RWPE2 (cell line): ENCODE measurements around the gene SNCG.

ENCODE experiments used
- ATAC-seq: fragments of 200-7000 bp; cut with Tn5 transposase; 3 replicates; pipeline ENCODE4 v1.9.1; 2021; ENCODE audit warnings: low read depth
- DNase-seq: peaks from one replicate; pipeline ENCODE4 v3.0.0-alpha.2; 2020; ENCODE audit warnings: low spot score
- H3K27ac ChIP-seq: fragments of 450-650 bp; 2 replicates; pipeline ENCODE4 v1.5.1; 2017; ENCODE audit warnings: mild to moderate bottlenecking; ENCODE audit not compliant: poor library complexity, severe bottlenecking
- H3K27me3 ChIP-seq: fragments of 250-450 bp; sonication (Bioruptor Pico); 2 replicates; pipeline ENCODE4 v1.5.1; 2021; ENCODE audit warnings: mild to moderate bottlenecking, moderate library complexity; ENCODE audit not compliant: insufficient read depth, poor library complexity, severe bottlenecking
- H3K36me3 ChIP-seq: fragments of 250-450 bp; sonication (Bioruptor Pico); 2 replicates; pipeline ENCODE4 v1.5.1; 2020; ENCODE audit warnings: low read depth, mild to moderate bottlenecking, moderate library complexity
- H3K4me1 ChIP-seq: fragments of 250-450 bp; sonication (Bioruptor Pico); 2 replicates; pipeline ENCODE4 v1.5.1; 2021; ENCODE audit warnings: mild to moderate bottlenecking, moderate library complexity; ENCODE audit not compliant: insufficient read depth, poor library complexity, severe bottlenecking
- H3K4me3 ChIP-seq: fragments of 250-450 bp; sonication (Bioruptor Pico); 2 replicates; pipeline ENCODE4 v1.5.1; 2021; ENCODE audit warnings: mild to moderate bottlenecking, moderate library complexity; ENCODE audit not compliant: severe bottlenecking
- H3K9me3 ChIP-seq: fragments of 250-450 bp; sonication (Bioruptor Pico); 2 replicates; pipeline ENCODE4 v1.5.1; 2021; ENCODE audit warnings: mild to moderate bottlenecking, moderate library complexity; ENCODE audit not compliant: severe bottlenecking
- CTCF ChIP-seq: fragments of 450-650 bp; IDR thresholded peaks from one replicate; pipeline ENCODE4 v1.5.1; 2017; ENCODE audit warnings: mild to moderate bottlenecking, moderate library complexity; ENCODE audit not compliant: poor library complexity, severe bottlenecking

The SNCG gene

GRCh38 chr10:86957471-86958115, 806 bp upstream of the SNCG start, which contains the start of gene MMRN2:
Gene MMRN2, minus strand, starts transcription at chr10:86957615. Its CDS starts 74 bp downstream, at chr10:86957541.
- DNase-seq: no peak
- peaks cover 23% of the 10 kb centered on the region for H3K4me1 ChIP-seq
- TF ChIP-seq CTCF: no peak
- H3K36me3 ChIP-seq: no peaks in the 10 kb centered on the region
- no peak for ATAC-seq
- no peaks in the 10 kb centered on the region for H3K9me3 ChIP-seq
- H3K27ac ChIP-seq: peak within 1 kb of the TSS; percentile 70
- no peak within 1 kb of the TSS for H3K4me3 ChIP-seq
- H3K27me3 ChIP-seq: no peaks in the 10 kb centered on the region

- no peak for DNase-seq
Observed at GRCh38 chr10:86958901-86959736, 720 bp downstream of the SNCG start.

GRCh38 chr10:86959737-86960002, 1.3 kb downstream of the SNCG start:
- no peaks in the 10 kb centered on the region for H3K9me3 ChIP-seq
- peaks cover 23% of the 10 kb centered on the region for H3K4me1 ChIP-seq
- no peaks in the 10 kb centered on the region for H3K36me3 ChIP-seq
- H3K4me3 ChIP-seq: no peak overlapping the region
- no peak for TF ChIP-seq CTCF
- peak overlapping the region; percentile 70 for H3K27ac ChIP-seq
- ATAC-seq: no peak
- no peak for DNase-seq
- H3K27me3 ChIP-seq: no peaks in the 10 kb centered on the region

More at GRCh38 chr10:86958901-86959736, 720 bp downstream of the SNCG start:
- H3K4me1 ChIP-seq: peaks cover 23% of the 10 kb centered on the region
- peak overlapping the region; percentile 4 for H3K4me3 ChIP-seq
- no peak for TF ChIP-seq CTCF
- H3K27me3 ChIP-seq: no peaks in the 10 kb centered on the region
- H3K27ac ChIP-seq: peak overlapping the region; percentile 70
- H3K36me3 ChIP-seq: no peaks in the 10 kb centered on the region
- peak; percentile 86 for ATAC-seq
- H3K9me3 ChIP-seq: no peaks in the 10 kb centered on the region

- Histone ChIP-seq H3K4me3 (no peak overlapping the region), H3K9me3 (no peaks in the 10 kb centered on the region), H3K36me3 (no peaks in the 10 kb centered on the region), H3K4me1 (peaks cover 23% of the 10 kb centered on the region), H3K27ac (peak overlapping the region; percentile 70), H3K27me3 (no peaks in the 10 kb centered on the region)
- ATAC-seq (no peak), DNase-seq (no peak)
- peak; percentile 55 for TF ChIP-seq CTCF
Observed at GRCh38 chr10:86960003-86960862, 1.8 kb downstream of the SNCG start.
